K562 (cell line): ENCODE data around the gene CDC37. TPM values are rescaled to one million over a fixed set of nuclear protein-coding genes. Genes with fewer than 3 reads are reported as not detected.

Source experiments
- ATAC-seq: fragments of 200-7000 bp; cut with Tn5 transposase; 3 replicates; pipeline ENCODE4 v1.9.1; 2020; ENCODE audit warnings: moderate library complexity
- BruUV-seq: library from RNA; stranded (reverse); fragments of 400-500 nt; replicated peaks from 2 replicates; lab custom pipeline; 2021; lab: Mats Ljungman, UMichigan
- CTCF ChIA-PET: fragments of 300-600 bp; formaldehyde crosslinking; extraction: SDS; loops from one replicate; lab custom pipeline; 2021; ENCODE audit warnings: low intra/inter-chr PET ratio; lab: Yijun Ruan, JAX
- POLR2A ChIA-PET: fragments of 300-600, 350-650 bp; sonication (Branson Sonifier 250); formaldehyde crosslinking; extraction: SDS; loops from one replicate; lab custom pipeline; 2021; ENCODE audit warnings: antibody characterized with exemption, inconsistent platforms; lab: Yijun Ruan, JAX
- DNase-seq, 4 experiments: peaks; one replicate each; pipeline versions ENCODE4 v3.0.0 to v3.0.0-alpha.2; 2011 to 2018; ENCODE audit warnings: low spot score in 3 of 4, mixed read lengths in 3 of 4; ENCODE audit errors: extremely low read depth in 1 of 4
- FAIRE-seq: peaks from 2 replicates; lab custom pipeline; 2011; peaks lifted over from hg19 to GRCh38; lab: Jason Lieb, UNC
- H2AFZ ChIP-seq: 2 replicates; pipeline ENCODE4 v1.6.0; 2011; ENCODE audit warnings: low read depth, low read length, control low read depth, inconsistent platforms
- H3K27ac ChIP-seq: fragments of 200-600 bp; 3 replicates; pipeline ENCODE4 v1.8.0; 2011; ENCODE audit warnings: low read depth, mild to moderate bottlenecking, control low read depth, inconsistent platforms, low read length, moderate library complexity, mixed read lengths; ENCODE audit errors: extremely low read depth
- H3K27me3 ChIP-seq, 2 experiments: fragments of 300-600 bp in 1 of 2; 2 replicates in 1 of 2; 3 replicates in 1 of 2; pipeline versions ENCODE4 v1.6.0 to v1.8.0; 2011; ENCODE audit warnings: inconsistent platforms in 2 of 2, low read length in 2 of 2, mild to moderate bottlenecking in 1 of 2, mixed read lengths in 1 of 2, moderate library complexity in 1 of 2; ENCODE audit not compliant: control insufficient read depth in 2 of 2, insufficient read depth in 2 of 2
- H3K36me3 ChIP-seq: fragments of 300-600 bp; 3 replicates; pipeline ENCODE4 v1.8.0; 2011; ENCODE audit warnings: mild to moderate bottlenecking, low read length, inconsistent platforms; ENCODE audit not compliant: control insufficient read depth, insufficient read depth
- H3K4me1 ChIP-seq, 2 experiments: fragments of 200-600 bp in 1 of 2; replicated peaks in 1 of 2; 2 replicates in 1 of 2; 3 replicates in 1 of 2; pipeline versions ENCODE4 v1.5.1 to v1.8.0; 2011; ENCODE audit warnings: inconsistent platforms in 2 of 2, low read length in 2 of 2, mild to moderate bottlenecking in 1 of 2, mixed read lengths in 1 of 2, moderate library complexity in 1 of 2; ENCODE audit not compliant: control insufficient read depth in 2 of 2, insufficient read depth in 2 of 2
- H3K4me2 ChIP-seq: 2 replicates; pipeline ENCODE4 v1.6.1; 2011; ENCODE audit warnings: low read length, control low read depth, inconsistent platforms, mixed read lengths; ENCODE audit not compliant: insufficient read depth
- H3K4me3 ChIP-seq: fragments of 200-600 bp; sonication (generic), shearing (Covaris generic); 2 replicates; pipeline ENCODE4 v1.5.1; 2016; ENCODE audit warnings: control low read depth, inconsistent platforms
- H3K79me2 ChIP-seq: fragments of 200-600 bp; 3 replicates; pipeline ENCODE4 v1.8.0; 2011; ENCODE audit warnings: low read length, inconsistent platforms; ENCODE audit not compliant: control insufficient read depth, insufficient read depth
- H3K9ac ChIP-seq, 2 experiments: 2 replicates each; pipeline versions ENCODE4 v1.6.0 to v1.6.1; 2011; ENCODE audit warnings: low read depth in 2 of 2, low read length in 2 of 2, control low read depth in 1 of 2, inconsistent platforms in 1 of 2, mild to moderate bottlenecking in 1 of 2, mixed read lengths in 1 of 2; ENCODE audit not compliant: insufficient read depth in 1 of 2
- H3K9me1 ChIP-seq: one replicate; pipeline ENCODE4 v1.6.0; 2011; ENCODE audit warnings: inconsistent platforms, mild to moderate bottlenecking, low read length, moderate library complexity; ENCODE audit not compliant: control insufficient read depth, insufficient read depth
- H3K9me3 ChIP-seq: replicated peaks from 2 replicates; pipeline ENCODE4 v1.5.1; 2011; ENCODE audit warnings: low read depth, low read length, inconsistent platforms; ENCODE audit not compliant: control insufficient read depth, insufficient read depth
- H4K20me1 ChIP-seq: replicated peaks from 2 replicates; pipeline ENCODE4 v1.6.1; 2011; ENCODE audit warnings: low read length, inconsistent platforms, mixed read lengths; ENCODE audit not compliant: control insufficient read depth, insufficient read depth
- BCOR ChIP-seq: fragments of 450-650 bp; IDR thresholded peaks from 2 replicates; pipeline ENCODE4 v1.6.1; 2016
- JUNB ChIP-seq: fragments of 450-650 bp; formaldehyde crosslinking; conservative IDR thresholded peaks from 2 replicates; pipeline ENCODE4 v1.4.0; 2020; ENCODE audit warnings: mild to moderate bottlenecking
- RBM25 ChIP-seq: fragments of 200-400 bp; formaldehyde crosslinking; IDR thresholded peaks from 2 replicates; pipeline ENCODE4 v1.6.1; 2018; ENCODE audit warnings: low read length, low read depth, moderate library complexity; ENCODE audit not compliant: severe bottlenecking
- SMARCA5 ChIP-seq: fragments of 450-650 bp; IDR thresholded peaks from 2 replicates; pipeline ENCODE4 v1.6.1; 2016
- TEAD2 ChIP-seq: fragments of 450-650 bp; IDR thresholded peaks from 2 replicates; pipeline ENCODE4 v1.6.1; 2016; ENCODE audit warnings: missing genetic modification characterization, control low read depth, missing compliant biosample characterization
- THRAP3 ChIP-seq: fragments of 450-650 bp; IDR thresholded peaks from 2 replicates; pipeline ENCODE4 v1.6.1; 2016; ENCODE audit warnings: mild to moderate bottlenecking, inconsistent platforms, borderline replicate concordance
- ZFP36 ChIP-seq: fragments of 150-350 bp; IDR thresholded peaks from 2 replicates; pipeline ENCODE4 v1.6.1; 2018; ENCODE audit warnings: low read length, low read depth; ENCODE audit not compliant: partially characterized antibody
- WGBS: fragments of 100-300 bp; shearing (Covaris generic); methylation state at CpG from one replicate; pipeline ENCODE4 v1.1.6; 2016; ENCODE audit warnings: low coverage, mixed read lengths; ENCODE audit not compliant: insufficient coverage; ENCODE audit errors: missing lambda C conversion rate; 5-methylcytosine and 5-hydroxymethylcytosine counted together
- in situ Hi-C: fragments of 300-500 bp; cut with MboI; formaldehyde crosslinking; loops from 4 replicates; pipeline ENCODE4 v1.15.0; 2018; ENCODE audit warnings: inconsistent platforms, mixed read lengths
- intact Hi-C: fragments of 100-400 bp; cut with micrococcal nuclease; formaldehyde crosslinking; loops from 2 replicates; pipeline ENCODE4 v1.14.2; 2022
- polyA plus RNA-seq, 8 experiments: library from polyadenylated mRNA; depleted of rRNA in 4 of 8; stranded (reverse) in 5 of 8; unstranded in 3 of 8; fragments of >200 nt; fragmentation: Nextera tagmentation in 2 of 8; fragmentation: Illumina TruSeq in 1 of 8; extraction: Ambion mirVana in 2 of 8; extraction: Trizol in 1 of 8; gene quantifications; 2 replicates each; pipeline versions ENCODE4 v1.2.1 to v1.2.3, GENCODE V29; 2011 to 2014; ENCODE audit warnings: inconsistent platforms in 1 of 8, missing spikeins in 1 of 8
- total RNA-seq, 7 experiments: library from RNA; depleted of rRNA in 6 of 7; stranded (reverse); fragments of >200 nt in 6 of 7; fragmentation: Illumina TruSeq in 2 of 7; extraction: Trizol in 2 of 7; gene quantifications; 2 replicates each; pipeline versions ENCODE4 v1.2.1 to v1.2.3, GENCODE V29; 2011 to 2021; ENCODE audit warnings: low replicate concordance in 1 of 7
- TF ChIP-seq, protein P1 (sequence below): sonication (generic); formaldehyde crosslinking; IDR thresholded peaks from 2 replicates; pipeline ENCODE4 v1.8.0; 2022; ENCODE audit warnings: mild to moderate bottlenecking, missing genetic modification reagents
- TF ChIP-seq, protein P2 (sequence below): fragments of 450-650 bp; IDR thresholded peaks from 2 replicates; pipeline ENCODE4 v1.6.1; 2016; ENCODE audit warnings: low read depth

The CDC37 gene
- total and polyA plus RNA-seq, 9 of the 15 experiments (the other 6 are each of a cell fraction or from before 2014, with no cell fraction given): 6.6 to 538 (median 227) TPM

DNA sequence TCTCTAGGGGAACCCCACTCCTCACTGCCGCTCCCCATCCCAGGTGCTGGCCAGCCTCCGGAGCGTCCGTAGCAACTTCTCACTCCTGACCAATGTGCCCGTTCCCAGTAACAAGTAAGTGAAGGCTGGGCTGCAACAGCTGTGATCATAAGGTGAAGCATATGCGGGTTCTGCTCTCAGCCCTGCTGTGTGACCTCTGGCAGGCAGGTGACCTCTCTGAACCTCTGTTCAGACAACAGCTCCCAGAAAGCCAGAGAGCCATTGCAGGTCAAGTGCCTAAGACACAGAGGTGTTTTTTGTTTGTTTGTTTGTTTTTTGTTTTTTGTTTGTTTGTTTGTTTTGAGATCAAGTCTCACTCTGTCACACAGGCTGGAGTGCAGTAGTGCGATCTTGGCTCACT, 45.7 kb upstream of the CDC37 start:
- peaks cover 39% of the 10 kb centered on the region; the same call in 1 of the 3 replicates for H3K36me3 ChIP-seq

More for the DNA sequence above, 45.7 kb upstream of the CDC37 start:
- FAIRE-seq (no peak), DNase-seq (peak in 1 of 4 experiments; percentile 3), ATAC-seq (no peak)
- H3K27ac ChIP-seq: no peak overlapping the region
- TF ChIP-seq BCOR (peak; percentile 90), SMARCA5 (peak; percentile 74; the same call in 1 of the 2 replicates), ZFP36 (peak; percentile 78), JUNB (CRISPR knock-in tag) (no peak), RBM25 (peak; percentile 62), TEAD2 (tag) (no peak), THRAP3 (no peak)
- TF ChIP-seq, protein P1, sequence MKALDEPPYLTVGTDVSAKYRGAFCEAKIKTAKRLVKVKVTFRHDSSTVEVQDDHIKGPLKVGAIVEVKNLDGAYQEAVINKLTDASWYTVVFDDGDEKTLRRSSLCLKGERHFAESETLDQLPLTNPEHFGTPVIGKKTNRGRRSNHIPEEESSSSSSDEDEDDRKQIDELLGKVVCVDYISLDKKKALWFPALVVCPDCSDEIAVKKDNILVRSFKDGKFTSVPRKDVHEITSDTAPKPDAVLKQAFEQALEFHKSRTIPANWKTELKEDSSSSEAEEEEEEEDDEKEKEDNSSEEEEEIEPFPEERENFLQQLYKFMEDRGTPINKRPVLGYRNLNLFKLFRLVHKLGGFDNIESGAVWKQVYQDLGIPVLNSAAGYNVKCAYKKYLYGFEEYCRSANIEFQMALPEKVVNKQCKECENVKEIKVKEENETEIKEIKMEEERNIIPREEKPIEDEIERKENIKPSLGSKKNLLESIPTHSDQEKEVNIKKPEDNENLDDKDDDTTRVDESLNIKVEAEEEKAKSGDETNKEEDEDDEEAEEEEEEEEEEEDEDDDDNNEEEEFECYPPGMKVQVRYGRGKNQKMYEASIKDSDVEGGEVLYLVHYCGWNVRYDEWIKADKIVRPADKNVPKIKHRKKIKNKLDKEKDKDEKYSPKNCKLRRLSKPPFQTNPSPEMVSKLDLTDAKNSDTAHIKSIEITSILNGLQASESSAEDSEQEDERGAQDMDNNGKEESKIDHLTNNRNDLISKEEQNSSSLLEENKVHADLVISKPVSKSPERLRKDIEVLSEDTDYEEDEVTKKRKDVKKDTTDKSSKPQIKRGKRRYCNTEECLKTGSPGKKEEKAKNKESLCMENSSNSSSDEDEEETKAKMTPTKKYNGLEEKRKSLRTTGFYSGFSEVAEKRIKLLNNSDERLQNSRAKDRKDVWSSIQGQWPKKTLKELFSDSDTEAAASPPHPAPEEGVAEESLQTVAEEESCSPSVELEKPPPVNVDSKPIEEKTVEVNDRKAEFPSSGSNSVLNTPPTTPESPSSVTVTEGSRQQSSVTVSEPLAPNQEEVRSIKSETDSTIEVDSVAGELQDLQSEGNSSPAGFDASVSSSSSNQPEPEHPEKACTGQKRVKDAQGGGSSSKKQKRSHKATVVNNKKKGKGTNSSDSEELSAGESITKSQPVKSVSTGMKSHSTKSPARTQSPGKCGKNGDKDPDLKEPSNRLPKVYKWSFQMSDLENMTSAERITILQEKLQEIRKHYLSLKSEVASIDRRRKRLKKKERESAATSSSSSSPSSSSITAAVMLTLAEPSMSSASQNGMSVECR (CRISPR knock-in tag): no peak
- TF ChIP-seq, protein P2, sequence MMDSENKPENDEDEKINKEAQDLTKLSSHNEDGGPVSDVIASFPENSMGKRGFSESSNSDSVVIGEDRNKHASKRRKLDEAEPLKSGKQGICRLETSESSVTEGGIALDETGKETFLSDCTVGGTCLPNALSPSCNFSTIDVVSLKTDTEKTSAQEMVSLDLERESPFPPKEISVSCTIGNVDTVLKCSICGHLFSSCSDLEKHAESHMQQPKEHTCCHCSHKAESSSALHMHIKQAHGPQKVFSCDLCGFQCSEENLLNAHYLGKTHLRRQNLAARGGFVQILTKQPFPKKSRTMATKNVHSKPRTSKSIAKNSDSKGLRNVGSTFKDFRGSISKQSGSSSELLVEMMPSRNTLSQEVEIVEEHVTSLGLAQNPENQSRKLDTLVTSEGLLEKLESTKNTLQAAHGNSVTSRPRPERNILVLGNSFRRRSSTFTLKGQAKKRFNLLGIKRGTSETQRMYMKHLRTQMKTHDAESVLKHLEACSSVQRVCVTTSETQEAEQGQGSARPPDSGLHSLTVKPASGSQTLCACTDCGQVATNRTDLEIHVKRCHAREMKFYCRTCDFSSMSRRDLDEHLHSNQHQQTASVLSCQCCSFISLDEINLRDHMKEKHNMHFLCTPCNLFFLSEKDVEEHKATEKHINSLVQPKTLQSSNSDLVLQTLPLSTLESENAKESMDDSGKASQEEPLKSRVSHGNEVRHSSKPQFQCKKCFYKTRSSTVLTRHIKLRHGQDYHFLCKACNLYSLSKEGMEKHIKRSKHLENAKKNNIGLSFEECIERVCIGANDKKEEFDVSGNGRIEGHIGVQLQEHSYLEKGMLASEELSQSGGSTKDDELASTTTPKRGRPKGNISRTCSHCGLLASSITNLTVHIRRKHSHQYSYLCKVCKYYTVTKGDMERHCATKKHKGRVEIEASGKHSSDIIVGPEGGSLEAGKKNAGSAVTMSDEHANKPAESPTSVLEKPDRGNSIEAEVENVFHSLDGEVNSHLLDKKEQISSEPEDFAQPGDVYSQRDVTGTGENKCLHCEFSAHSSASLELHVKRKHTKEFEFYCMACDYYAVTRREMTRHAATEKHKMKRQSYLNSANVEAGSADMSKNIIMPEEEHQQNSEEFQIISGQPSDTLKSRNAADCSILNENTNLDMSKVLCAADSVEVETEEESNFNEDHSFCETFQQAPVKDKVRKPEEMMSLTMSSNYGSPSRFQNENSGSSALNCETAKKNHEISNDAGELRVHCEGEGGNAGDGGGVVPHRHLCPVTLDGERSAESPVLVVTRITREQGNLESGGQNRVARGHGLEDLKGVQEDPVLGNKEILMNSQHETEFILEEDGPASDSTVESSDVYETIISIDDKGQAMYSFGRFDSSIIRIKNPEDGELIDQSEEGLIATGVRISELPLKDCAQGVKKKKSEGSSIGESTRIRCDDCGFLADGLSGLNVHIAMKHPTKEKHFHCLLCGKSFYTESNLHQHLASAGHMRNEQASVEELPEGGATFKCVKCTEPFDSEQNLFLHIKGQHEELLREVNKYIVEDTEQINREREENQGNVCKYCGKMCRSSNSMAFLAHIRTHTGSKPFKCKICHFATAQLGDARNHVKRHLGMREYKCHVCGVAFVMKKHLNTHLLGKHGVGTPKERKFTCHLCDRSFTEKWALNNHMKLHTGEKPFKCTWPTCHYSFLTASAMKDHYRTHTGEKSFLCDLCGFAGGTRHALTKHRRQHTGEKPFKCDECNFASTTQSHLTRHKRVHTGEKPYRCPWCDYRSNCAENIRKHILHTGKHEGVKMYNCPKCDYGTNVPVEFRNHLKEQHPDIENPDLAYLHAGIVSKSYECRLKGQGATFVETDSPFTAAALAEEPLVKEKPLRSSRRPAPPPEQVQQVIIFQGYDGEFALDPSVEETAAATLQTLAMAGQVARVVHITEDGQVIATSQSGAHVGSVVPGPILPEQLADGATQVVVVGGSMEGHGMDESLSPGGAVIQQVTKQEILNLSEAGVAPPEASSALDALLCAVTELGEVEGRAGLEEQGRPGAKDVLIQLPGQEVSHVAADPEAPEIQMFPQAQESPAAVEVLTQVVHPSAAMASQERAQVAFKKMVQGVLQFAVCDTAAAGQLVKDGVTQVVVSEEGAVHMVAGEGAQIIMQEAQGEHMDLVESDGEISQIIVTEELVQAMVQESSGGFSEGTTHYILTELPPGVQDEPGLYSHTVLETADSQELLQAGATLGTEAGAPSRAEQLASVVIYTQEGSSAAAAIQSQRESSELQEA: no peak
- in situ Hi-C loops (no loop called here), intact Hi-C loops (no loop called here)
- H3K4me1 ChIP-seq: peaks cover 10 to 36% of the 10 kb centered on the region in 2 experiments
- H4K20me1 ChIP-seq: peaks cover 16% of the 10 kb centered on the region; the same call in 1 of the 2 replicates
- H2AFZ ChIP-seq: no peak overlapping the region
- WGBS: 93% methylated on average over 7 of the region's 7 CpGs
- BruUV-seq: no TSS peak
- peaks cover 17% of the 10 kb centered on the region for H3K79me2 ChIP-seq
- H3K27me3 ChIP-seq: no peaks in the 10 kb centered on the region
- H3K9ac ChIP-seq: no peak overlapping the region
- POLR2A ChIA-PET: no interaction called here
- H3K4me2 ChIP-seq: no peak overlapping the region
- CTCF ChIA-PET: no interaction called here
- peaks cover 4% of the 10 kb centered on the region for H3K9me1 ChIP-seq
- H3K9me3 ChIP-seq: no peaks in the 10 kb centered on the region
- no peak overlapping the region for H3K4me3 ChIP-seq
